T-helper 1 cell treated with Interleukin-12 subunit alpha and Interleukin-12 subunit beta and Interleukin-4 antibody, amounts not matched to agents 30 ng/mL and 1 ng/mL, for 36 hours (primary cell): ENCODE data around the gene AP1M1. TPM values are rescaled to one million over a fixed set of nuclear protein-coding genes. Genes with fewer than 3 reads are reported as not detected.

Experiments used
- intact Hi-C: fragments of 100-400 bp; cut with micrococcal nuclease; formaldehyde crosslinking; loops from one replicate; pipeline ENCODE4 v1.15.1; 2024
- total RNA-seq: library from RNA; stranded (reverse); gene quantifications from 2 replicates; pipeline ENCODE4 v1.2.3, GENCODE V29; 2022

Gene AP1M1
- total RNA-seq, 1 donor from 2014 or later: 142 TPM

DNA sequence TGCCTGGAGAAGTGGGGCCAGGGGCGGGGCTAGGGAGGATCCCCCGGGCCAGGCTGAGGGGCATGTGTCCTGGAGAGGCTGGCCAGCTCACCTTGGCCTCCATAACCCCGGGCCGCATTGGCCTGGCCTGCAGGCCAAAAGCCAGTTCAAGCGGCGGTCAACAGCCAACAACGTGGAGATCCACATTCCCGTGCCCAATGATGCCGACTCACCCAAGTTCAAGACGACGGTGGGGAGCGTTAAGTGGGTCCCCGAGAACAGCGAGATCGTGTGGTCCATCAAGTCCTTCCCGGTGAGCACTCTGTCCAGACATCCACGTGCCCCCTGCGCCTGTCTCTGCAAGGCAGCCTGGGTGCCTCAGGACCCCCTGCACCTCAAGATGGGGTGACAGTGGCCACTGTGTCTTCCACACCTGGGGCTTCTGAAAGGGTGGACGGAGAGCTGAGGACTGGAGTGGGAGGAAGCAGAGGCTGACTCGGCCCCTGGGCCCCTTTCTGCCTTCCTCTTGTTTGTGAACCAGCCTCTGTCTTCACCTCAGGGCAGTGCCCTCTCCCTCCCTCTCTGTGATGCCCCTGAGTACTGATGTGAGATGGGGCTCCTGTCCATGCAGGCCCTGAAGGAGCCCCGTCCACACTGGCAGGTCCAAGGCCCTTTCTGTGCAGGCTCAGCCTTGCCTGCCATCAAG is 31.1 kb downstream of the AP1M1 start:
- intact Hi-C loops: no loop called here

DNA sequence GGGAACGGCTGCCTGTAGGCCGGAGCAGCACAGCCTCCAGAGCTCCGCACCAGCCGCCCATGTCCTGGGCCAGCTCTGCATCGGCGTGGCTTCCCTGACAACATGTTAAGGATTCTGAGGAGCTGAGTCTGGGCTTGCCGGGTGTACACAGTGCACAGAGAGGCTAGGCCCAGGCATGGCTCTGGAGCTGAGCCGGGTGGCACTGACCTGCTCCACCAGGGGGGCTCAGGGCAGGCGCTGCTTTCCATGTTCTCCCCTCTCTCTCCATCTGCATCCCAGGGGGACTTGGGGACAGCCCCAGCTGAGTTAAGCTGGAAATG is 31.6 kb downstream of the AP1M1 start:
- intact Hi-C loops: no loop called here

DNA sequence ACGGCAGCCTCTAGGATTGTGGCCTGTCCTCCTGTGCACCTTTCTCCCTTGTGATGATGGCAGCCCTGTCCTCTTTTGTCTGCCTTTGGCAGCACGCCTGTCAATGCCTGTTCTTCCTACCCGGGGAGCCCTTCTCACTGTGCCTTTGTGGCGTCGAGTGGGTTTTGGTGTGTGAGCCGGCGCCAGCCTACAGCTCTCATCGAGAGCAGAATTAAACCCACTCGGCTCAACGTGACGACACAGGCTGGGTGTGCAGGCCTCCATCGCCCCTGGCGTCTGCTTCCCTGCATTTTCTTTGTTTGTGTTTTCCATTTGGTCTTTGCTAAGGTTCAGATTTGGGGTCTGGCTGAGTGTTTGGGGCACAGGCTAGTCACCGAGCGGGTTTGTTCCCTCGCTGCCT is 34.4 kb downstream of the AP1M1 start:
- intact Hi-C loops: no loop called here

DNA sequence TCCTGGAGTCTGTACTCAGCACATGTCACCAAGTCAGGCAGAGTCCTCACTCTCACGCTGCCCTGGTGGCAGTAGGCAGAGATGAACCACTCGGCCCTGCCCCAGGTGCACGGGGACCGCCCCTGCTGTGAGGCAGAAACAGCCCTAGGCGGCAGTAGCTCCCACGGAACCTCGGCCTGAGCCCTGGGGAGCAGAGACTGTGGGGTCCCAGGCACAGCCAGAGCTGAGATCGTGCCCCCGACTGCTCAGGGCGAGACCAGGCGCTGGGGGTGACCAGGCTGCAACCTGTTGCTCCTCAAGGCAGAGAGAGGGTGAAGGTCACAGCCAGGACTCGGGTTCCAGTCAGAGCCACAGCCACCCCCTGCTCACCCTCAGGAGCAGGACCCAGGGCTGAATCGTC is 34.9 kb downstream of the AP1M1 start:
- intact Hi-C loops: no loop called here

DNA sequence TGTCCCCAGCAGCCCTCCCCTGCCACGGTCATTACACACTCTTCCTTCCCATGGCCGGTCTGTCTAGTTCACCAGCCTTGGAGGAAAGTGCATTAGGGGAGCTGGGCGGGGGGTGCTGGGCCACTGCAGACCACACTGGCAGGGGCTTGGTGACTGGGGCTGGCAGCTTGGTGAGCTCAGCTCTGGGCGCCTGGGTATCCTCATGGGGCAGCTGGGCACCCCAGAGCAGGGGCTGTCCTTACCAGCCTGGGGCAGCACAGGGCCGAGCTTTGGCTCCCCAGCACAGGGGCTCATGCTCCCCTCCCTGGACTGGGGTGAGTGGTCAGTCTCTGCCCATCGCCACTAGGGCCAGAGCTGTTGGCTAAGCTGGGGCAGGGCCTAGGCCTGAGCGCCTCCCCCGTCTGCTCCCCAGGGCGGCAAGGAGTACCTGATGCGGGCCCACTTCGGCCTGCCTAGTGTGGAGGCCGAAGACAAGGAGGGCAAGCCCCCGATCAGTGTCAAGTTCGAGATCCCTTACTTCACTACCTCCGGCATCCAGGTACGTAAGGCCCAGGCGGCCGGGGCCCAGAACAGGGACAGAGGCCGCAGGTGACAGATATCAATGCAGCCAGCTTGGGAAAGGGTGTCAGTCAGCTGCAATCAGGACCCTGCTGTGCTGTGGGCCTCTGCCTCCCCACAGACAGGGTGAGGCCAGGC is 35.5 kb downstream of the AP1M1 start:
- intact Hi-C loops: no loop called here

DNA sequence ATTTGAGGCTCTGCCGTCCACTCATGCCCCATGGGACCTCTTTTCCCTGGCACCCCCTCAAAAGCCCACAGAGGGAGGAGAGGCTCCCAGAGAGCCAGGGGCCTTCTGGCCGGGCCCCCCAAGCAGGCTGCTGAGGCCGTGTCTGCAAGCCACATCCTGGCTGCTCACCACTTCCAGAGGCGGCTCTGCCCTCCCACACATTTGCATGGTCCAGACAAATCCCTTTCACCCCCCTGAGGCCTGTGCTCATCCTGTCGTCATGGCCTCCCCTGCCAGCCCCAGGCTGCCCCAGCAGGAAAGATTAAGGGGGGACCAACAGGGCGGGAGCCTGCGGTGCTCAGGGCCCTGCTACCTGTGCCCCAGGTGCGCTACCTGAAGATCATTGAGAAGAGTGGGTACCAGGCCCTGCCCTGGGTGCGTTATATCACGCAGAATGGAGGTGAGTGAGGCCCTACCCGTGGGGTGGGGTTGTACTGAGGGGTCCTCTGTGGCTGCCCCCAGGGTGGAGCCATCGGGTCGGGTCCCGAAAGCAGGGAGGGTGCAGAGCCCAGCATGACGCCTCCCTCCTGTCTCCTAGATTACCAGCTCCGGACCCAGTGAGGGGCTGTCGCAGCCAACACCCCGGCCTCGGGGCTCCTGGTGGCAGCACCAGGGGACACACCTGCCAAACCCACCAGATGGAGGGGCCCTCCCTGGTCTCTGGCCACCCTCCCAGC is 36.3 kb downstream of the AP1M1 start:
- intact Hi-C loops: no loop called here

DNA sequence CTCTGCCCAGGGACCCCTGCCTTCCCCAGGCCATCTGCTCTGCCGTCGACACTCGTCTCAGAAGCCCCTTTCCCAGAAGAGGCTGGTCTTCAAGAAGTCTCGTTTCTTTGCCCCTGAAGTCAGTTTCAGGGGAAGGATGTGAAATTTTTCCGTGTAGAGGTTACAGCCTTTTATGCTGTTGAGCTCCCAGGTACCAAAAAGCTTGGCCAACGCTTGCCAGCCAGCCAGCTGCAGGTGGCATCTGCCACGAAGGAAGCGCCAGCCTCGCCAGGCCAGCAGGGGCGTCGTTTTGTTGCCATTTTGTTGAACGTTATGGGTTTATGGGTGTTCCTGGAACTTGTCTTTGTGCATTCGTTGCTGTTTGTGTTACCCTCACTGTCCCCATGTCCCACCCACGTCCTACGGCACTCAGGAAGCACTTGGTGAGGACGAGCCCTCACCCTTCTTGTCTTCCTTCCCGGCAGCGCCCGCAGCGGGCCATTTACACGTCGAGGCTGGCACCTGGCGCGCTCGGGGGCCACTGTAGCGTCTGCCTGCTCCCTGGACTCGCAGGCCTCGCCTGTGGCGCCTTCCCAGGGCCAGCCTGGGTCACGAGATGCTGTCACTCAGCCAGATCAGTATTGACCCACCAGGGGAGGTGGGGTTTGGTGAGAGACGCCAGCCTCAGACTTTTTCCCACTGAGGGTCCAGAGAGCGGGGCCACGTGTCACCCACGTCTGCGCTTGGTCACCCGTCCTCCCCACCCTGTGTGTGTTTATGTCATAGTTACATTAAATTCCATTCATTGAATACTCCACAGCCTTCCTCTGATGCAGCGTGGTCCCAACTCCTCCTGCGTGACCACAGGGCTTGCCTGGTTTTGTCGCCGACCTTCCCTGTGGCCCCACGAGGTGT is 37.1 kb downstream of the AP1M1 start:
- intact Hi-C loops: no loop called here

DNA sequence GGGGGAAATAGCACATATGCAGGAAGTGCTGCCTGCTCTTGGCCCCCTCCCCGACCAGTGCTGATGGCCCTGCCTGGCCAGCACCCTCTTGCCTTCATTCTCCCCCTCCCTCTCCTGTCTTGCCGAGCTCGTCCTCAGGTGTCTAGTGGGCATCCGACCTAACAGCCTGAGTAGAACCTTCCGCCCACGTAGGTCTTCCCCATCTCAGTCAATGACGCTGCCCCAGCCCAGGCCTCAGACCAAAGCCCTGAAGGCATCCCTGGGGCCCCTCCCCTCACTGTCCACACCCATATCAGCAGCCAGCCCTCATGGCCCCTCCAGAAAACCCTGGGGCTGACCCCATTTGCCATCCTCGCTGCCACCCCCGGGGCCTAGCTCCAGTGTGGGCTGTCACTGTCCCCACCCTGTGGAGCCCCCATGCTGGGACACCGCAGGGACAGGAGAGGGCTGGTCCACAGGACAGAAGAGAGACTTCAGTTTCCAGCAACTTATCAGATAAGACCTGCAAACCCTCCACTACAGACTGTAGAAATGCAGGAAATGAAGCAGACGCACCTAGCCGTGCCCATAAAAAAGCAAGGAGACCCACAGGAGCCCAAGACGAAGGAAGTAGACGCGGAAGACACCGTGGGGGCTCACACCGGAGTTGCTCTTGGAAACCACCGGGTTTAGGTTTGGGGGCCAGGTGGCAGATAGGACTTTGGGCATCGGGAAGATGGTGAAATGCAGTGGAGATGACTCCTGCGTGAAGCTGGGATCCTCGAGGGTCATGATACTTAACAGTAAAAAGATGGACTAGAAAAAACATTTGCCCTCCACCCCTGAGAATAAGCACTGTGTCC is 38.3 kb downstream of the AP1M1 start:
- intact Hi-C loops: no loop called here

DNA sequence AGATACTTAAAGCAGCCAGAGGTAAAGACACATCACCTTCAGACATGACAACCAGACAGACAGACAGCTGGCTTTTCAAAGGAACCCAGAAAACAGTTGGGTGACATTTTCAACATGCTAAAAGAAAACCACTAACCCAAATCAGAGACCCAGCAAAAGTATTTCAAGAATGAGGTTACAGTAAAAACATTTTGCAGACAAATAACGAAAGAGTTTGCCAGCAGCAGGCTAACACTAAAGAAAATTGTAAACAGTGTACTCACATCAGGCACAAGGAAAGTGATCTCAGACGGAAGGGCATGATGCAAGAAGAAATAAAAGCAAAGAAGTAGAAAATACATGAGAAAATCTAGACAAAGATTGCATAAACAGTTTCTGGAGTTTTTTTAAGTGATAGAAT is 46.4 kb downstream of the AP1M1 start:
- intact Hi-C loops: no loop called here

DNA sequence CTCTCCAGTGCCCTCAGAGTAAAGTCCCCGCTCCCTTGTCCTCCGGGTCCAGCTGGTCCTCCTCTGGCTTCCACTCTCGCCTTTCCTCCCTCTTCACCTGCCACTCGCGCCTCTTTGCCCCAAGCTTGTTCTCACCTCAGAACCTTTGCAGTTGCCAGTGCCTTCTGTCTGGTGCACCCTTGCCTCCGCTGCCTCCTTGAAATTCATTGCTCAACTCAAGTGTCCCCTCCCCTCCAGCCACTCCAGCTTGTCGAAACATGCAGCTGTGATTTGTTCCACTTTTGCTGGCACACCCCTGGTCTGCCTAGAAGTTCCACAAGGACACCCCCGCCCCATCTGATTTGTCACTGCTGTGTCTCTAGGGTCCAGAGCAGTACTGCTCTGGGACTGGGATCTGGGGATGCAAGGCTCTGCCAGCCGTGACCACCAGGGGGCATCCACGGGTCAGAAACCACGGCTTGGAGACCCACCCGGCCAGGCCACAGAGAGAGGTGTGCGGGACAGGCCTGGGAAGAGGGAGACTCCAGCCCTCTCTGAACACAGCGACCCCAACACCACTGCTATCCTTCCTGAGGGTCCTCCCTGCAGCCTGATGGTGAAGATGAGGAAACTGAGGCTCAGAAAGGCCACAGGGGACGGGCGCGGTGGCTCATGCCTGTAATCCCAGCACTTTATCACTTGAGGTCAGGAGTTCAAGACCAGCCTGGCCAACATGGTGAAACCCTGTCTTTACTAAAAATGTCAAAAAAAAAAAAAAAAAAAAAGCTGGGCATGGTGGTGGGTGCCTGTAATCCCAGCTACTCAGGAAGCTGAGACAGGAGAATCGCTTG is 49.9 kb downstream of the AP1M1 start:
- intact Hi-C loops: loop anchor here (1.0 kb wide), 3 partner anchors 77 to 170 kb away; partner anchors contain the start of gene KLF2

DNA sequence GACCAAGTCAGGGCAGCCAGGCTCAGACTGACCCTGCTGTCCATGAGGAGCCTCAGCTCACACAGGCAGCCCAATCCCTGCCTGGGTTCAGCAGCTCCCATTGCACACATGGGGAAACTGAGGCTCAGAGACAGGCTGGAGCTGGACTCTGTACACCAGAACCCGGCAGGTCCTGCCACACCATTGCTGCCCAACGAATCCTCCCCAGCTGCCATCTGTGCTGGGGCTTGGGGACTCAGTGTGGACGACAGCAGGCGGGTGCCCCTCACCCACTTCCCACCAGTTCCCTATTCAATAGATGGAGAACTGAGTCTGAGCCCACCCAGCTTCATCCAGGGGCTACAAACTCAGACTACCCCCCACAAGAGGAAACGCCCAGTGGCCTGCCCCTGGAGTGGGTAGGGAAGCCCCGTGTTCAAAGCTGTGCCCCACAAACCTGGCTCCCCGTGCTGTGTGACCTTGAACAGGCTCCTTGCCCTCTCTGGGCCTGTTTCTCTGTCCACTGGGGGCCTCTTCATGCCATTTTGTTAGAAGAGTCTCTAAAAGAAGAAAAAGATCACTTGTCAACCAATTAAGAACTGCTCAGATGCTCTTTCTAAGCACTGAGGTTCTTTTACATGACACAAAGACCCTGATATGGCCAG is 50.8 kb downstream of the AP1M1 start:
- intact Hi-C loops: no loop called here

DNA sequence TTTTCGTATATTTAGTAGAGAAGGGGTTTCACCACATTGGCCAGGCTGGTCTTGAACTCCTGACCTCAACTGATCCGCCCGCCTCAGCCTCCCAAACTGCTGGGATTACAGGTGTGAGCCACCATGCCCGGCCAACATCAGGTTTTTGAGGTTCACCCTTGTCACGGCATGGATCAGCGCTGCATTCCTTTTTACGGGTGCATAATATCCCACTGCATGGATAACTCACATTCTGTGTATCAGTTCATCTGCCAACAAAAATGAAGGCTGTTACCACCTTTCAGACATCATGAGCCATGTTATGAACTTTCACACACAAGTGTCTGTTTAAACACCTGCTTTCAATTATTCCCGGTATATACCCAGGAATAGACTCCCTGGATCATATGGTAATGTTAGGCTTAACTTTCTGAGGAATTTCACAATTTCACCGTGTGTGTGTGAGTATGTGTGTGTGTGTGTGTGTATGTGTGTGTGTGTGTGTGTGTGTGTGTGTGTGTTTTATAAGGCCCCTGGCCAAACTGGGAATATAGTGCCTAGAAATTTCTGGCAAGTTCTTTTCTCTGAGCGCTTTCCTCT is 52.2 kb downstream of the AP1M1 start:
- intact Hi-C loops: no loop called here

DNA sequence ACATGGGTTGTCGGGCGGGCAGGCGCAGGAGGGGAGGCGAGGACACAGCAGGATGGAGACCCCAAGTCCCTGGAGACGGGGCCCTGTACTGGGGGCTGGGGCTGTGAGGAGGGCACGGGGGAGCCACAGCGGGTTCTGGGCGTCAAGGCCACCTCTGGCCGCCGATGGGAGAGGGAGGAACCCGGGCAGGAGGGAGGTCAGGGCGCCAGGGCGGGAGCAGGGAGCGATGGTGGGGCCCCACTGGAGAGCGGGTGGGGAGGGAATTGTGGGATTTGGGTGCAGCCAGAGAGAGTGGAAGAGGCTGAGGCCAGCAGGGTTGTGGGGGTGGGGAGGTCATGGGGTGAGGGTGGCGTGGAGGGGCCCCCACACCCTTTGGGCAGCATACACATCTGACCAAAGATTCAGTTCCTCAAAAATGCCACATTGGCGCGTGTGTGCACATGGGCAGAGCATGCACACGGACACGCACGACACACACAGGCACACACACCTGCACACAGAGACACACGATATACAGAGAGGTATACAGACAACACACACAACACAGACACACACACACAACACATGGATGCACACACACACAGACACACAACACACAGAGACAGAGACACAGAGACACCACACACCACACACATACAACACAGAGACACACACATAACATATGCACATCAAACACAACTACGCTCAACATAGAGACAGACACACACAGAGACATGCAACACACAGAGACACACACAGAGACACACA is 54.9 kb downstream of the AP1M1 start:
- intact Hi-C loops: no loop called here

DNA sequence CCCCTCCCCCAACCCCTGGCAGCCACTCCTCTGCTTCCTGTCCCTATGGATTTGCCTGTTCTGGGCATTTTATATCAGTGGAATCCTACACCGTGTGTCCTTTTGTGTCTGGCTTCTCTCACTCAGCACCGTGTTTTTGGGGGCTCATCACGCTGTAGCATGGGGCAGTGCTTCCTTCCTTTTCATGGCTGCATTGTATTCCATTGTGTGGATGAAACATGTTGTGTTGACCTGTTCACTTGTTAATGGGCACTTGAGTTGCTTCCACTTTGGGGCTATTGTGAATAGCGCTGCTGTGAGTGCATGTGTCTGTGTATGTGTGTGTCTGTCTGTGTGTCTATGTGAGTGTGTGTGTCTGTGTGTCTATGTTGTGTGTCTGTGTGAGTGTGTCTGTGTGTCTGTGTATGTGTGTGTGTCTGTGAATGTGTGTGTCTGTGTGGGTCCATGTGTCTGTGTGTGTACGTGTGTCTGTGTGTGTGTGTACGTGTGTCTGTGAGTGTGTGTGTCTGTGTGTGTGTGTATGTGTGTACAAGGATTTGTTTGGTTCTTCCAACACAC is 57.2 kb downstream of the AP1M1 start:
- intact Hi-C loops: no loop called here

DNA sequence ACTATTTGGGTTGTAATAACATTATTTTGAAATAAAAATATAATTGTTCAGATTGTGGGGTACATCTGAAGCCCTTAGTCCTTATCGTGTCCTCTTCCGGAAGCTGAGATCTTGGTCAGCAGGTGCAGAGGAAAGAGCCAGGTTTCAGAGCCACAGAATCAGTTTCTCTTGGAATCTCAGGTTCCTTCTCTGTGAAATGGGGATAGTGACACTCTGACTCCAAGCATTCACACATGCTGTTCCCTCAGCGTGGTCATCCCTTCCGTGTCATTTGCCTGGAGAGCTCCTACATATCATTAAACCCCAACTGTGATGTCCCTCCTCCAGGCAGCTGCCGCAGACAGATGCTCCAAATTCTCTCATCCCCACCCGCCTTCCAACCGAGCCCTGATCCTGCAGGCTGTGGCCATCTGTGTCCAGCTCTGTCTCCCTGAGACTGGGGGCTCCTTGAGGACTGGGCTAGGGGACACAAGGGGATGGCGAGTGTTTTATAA is 59.8 kb downstream of the AP1M1 start:
- intact Hi-C loops: no loop called here

DNA sequence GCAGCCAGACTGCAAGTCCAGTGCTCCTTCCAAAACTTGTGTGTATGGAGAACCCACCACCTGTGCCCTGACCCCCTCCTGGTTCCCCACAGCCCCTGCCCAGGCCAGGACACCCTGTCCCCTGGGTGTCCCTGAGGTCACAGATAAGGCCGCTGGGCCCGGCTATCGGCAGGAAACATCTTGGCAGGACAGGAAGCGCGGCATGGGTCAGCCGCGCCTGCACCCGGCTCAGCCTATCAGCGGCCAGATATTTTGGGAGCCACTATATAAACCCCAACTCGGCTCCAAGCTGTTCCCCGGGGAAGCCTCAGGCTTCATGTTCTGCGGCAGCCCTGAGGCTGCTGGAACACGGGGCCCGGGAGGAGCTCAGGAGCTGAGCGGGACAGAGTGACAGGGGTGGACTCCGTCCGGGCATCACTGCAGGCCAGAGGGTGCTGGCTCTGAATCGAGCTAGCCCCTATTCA is 60.8 kb downstream of the AP1M1 start:
- intact Hi-C loops: no loop called here

DNA sequence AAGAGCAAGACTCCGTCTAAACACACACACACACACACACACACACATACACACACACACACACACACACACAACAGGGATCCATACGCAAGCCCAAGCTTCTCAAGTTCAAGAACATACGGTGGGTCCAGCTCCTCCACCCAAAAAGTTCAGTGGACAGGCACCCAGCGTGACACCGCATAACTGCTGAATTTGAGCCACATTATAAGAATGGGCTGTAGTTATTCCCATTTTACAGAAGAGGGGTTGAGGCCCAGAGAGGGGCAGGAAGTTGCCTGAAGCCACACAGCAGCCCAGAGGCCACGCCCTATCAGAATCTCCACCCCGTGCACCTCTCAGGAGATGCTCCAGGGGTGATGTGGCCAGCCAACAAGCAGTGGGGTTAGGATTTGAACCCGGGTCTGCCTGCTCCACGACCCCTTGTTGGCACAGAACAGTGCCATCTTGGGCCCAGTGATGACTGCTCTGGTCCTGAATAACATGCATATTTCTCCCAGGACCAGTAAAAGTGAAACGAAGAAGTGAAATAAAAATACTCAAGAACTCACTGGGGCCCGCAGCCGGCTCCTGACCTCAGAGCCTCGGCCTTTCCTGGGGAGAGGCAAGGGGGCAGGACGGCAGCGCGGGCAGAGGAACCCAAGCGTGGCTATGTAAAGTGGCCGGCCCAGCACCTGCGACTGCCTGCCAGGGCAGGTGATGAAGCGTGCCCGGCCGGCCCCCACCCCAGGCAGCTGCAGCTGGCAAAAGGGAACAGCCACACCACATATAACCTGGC is 61.9 kb downstream of the AP1M1 start:
- intact Hi-C loops: no loop called here
